Heart left ventricle (tissue), 16 donors: Measurements from ENCODE around the gene P2RY14. TPM values are rescaled to one million over a fixed set of nuclear protein-coding genes. Genes with fewer than 3 reads are reported as not detected.

ENCODE experiments used
- ATAC-seq, 4 donors: fragments of 200-7000 bp; cut with Tn5 transposase; one replicate each; pipeline ENCODE4 v1.9.1; 2020 to 2022; ENCODE audit warnings: moderate library complexity in 4 of 4, mild to moderate bottlenecking in 3 of 4, moderate number of reproducible peaks in 1 of 4
- DNase-seq, 5 donors: peaks; one replicate each; pipeline ENCODE4 v3.0.0-alpha.2; 2020
- H3K27ac ChIP-seq, 12 donors: fragments of 200-600 bp; sonication (generic) in 4 of 12; one replicate each; pipeline versions ENCODE4 v1.5.0 to v1.8.0; 2016 to 2022; ENCODE audit warnings: mild to moderate bottlenecking in 2 of 12
- H3K27me3 ChIP-seq, 9 donors: fragments of 200-600 bp; sonication (generic) in 2 of 9; one replicate each; pipeline versions ENCODE4 v1.5.1 to v1.8.0; 2016 to 2022; ENCODE audit warnings: mild to moderate bottlenecking in 3 of 9
- H3K36me3 ChIP-seq, 9 donors: fragments of 200-600 bp; sonication (generic) in 2 of 9; one replicate each; pipeline versions ENCODE4 v1.5.0 to v1.8.0; 2018 to 2022; ENCODE audit warnings: mild to moderate bottlenecking in 2 of 9
- H3K4me1 ChIP-seq, 12 donors: fragments of 200-600 bp; sonication (generic) in 4 of 12; one replicate each; pipeline versions ENCODE4 v1.5.0 to v1.8.0; 2016 to 2022; ENCODE audit warnings: mild to moderate bottlenecking in 3 of 12
- H3K4me3 ChIP-seq, 12 donors: fragments of 200-600 bp; sonication (generic) in 4 of 12; one replicate each; pipeline versions ENCODE4 v1.5.0 to v1.8.0; 2017 to 2022; ENCODE audit warnings: mild to moderate bottlenecking in 9 of 12, moderate library complexity in 4 of 12
- H3K9me3 ChIP-seq, 12 donors: fragments of 200-600 bp; sonication (generic) in 4 of 12; one replicate each; pipeline versions ENCODE4 v1.5.0 to v1.8.0; 2016 to 2022; ENCODE audit warnings: mild to moderate bottlenecking in 1 of 12
- POLR2A ChIP-seq, 2 donors: fragments of 450-650 bp; IDR thresholded peaks; one replicate each; pipeline ENCODE4 v1.6.1; 2017; ENCODE audit warnings: antibody characterized with exemption in 2 of 2, mild to moderate bottlenecking in 2 of 2, moderate library complexity in 2 of 2
- WGBS, 4 donors: extraction: QIAGEN DNeasy Blood & Tissue Kit in 2 of 4; methylation state at CpG; one replicate each; pipeline versions ENCODE4 v1.1.5 to v1.1.7; 2013 to 2018; 5-methylcytosine and 5-hydroxymethylcytosine counted together
- intact Hi-C, 10 donors: fragments of 100-400 bp; cut with DNase I; formaldehyde crosslinking; loops; one replicate each; pipeline versions ENCODE4 v1.11.1 to v1.14.2; 2022
- polyA plus RNA-seq, 2 donors: library from polyadenylated mRNA; stranded (reverse); fragments of 200-250 nt; gene quantifications; one replicate each; pipeline ENCODE4 v1.2.3, GENCODE V29; 2013
- total RNA-seq, 9 donors: library from RNA; depleted of rRNA in 2 of 9; stranded (reverse); fragments of >200 nt in 2 of 9; fragmentation: NEBNext Ultra II Directional in 3 of 9; extraction: Animal tissue kit (Norgen Biotek cat#: 25700) in 3 of 9; gene quantifications; one replicate each; pipeline versions ENCODE4 v1.1.0 to v1.2.4, GENCODE V29; 2016 to 2023
- TF ChIP-seq, protein P1 (sequence below), 12 donors: fragments of 200-600 bp; sonication (generic) in 4 of 12; IDR thresholded peaks; one replicate each; pipeline versions ENCODE4 v1.5.0 to v1.8.0; 2018 to 2022; ENCODE audit warnings: antibody characterized with exemption in 12 of 12, mild to moderate bottlenecking in 5 of 12
- donor health status: ischemic (EF 13 %, LVEDD 7.1; RV severe dilation, severe dysfunction).
- donor health status: healthy with polysubstance abuse.
- donor health status: DM: no; HTN: yes; CAD: no.
- donor health status: DM: no; HTN: no; CAD: no.
- donor health status: ischemic (EF 25% LVEDD 6.9; RV normal size, moderate dysfunction).
- donor health status: ischemic (EF 25% LVEDD 5.7; RV mildly dilated, moderate dysfunction).
- donor health status: healthy.
- donor health status: DM: yes; HTN: yes; CAD: no.
- donor health status: ischemic (EF 35%, LVEDD 5.7; RV mildly dilated, moderate dysfunction).
- donor health status: nonischemic (EF 11% LVEDD 7.7; RV severe dilation, severe dysfunction).
- donor health status: DM: yes; HTN: yes; CAD: no.
- donor health status: PGD.
- donor health status: ischemic (EF 29% LVEDD 5.4; RV normal size, mild dysfunction).
- donor health status: nonischemic (EF 23%, LVEDD 6.1; RV moderate dilation, normal function).

The P2RY14 gene
- total and polyA plus RNA-seq, 11 donors = 0.75 to 8.4 (median 3.2) TPM

DNA sequence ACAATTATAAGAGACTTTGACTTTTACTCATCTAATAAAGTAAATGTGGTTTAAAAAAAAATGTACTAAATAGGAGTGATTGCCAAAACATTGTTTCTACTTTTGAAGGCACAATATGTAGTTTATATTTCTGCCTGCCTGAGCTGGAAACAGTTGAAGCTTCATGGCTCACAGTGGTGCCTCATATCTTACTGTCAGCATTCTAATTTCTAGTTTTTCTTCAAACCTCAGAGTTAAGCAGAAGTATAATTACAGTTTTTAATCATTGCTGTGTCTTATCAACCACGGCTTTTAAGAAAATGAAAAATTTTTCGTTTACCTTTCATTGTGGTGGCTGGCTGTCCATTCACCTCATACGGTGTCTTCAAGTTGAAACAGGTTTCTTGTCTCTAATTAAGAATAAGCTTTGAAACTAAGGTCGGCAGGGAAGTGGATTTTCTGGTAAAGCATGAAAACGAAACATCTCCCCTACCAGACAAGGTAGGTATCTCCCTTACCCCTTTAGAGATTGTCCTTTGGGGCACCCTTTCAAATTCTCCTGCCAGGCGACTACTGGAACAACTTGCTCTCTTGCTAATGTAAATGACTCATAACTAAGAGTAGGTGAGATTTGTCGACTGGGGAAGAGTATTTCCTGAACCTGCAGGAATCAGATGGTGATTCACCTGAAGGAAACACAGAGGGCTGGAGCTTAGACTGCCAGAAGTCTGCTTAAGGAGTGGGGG is 38.1 kb upstream of the P2RY14 start, which contains the start of gene GPR87:
TSS of gene GPR87 (minus strand) at position 554 of the 725 bp plus-strand sequence. CDS start 16,720 bp downstream, outside the sequence.
- intact Hi-C loops = no loop called here
- Histone ChIP-seq H3K27ac (no peak within 1 kb of the TSS), H3K4me1 (peaks cover 0 to 18% (median 0%) of the 10 kb centered on the region in 12 donors), H3K4me3 (no peak within 1 kb of the TSS), H3K27me3 (no peaks in the 10 kb centered on the region), H3K36me3 (no peaks in the 10 kb centered on the region), H3K9me3 (no peaks in the 10 kb centered on the region)
- no peak for DNase-seq
- ATAC-seq = no peak
- TF ChIP-seq, protein P1, sequence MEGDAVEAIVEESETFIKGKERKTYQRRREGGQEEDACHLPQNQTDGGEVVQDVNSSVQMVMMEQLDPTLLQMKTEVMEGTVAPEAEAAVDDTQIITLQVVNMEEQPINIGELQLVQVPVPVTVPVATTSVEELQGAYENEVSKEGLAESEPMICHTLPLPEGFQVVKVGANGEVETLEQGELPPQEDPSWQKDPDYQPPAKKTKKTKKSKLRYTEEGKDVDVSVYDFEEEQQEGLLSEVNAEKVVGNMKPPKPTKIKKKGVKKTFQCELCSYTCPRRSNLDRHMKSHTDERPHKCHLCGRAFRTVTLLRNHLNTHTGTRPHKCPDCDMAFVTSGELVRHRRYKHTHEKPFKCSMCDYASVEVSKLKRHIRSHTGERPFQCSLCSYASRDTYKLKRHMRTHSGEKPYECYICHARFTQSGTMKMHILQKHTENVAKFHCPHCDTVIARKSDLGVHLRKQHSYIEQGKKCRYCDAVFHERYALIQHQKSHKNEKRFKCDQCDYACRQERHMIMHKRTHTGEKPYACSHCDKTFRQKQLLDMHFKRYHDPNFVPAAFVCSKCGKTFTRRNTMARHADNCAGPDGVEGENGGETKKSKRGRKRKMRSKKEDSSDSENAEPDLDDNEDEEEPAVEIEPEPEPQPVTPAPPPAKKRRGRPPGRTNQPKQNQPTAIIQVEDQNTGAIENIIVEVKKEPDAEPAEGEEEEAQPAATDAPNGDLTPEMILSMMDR (IDR thresholded peaks at IDR 0.05) = no peak
- TF ChIP-seq POLR2A (IDR thresholded peaks at IDR 0.05) = no peak
- 76 to 79% (median 77%) methylated on average over 7 of the region's 7 CpGs for WGBS, 4 donors

DNA sequence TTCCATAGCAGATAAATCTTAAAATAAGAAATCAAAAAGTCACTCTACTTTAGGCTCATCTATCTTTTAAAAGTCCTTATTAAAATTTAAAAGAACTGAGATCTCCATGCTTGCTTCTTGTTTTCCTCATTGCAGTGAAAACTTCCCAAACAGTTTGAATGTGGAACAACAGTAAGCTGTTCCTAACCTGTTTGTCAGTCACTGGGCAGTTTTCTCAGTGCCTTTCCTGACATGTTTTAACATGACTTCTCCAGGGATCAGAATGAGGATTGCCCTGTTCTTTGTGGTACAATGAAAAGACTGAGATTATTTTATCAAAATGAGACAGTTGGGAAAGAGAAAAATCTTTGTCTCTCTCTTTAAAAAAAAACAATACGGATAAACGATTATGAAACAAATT is 37.5 kb upstream of the P2RY14 start:
- ATAC-seq (no peak), DNase-seq (no peak)
- Histone ChIP-seq H3K36me3 (no peaks in the 10 kb centered on the region), H3K27ac (no peak overlapping the region), H3K4me3 (no peak overlapping the region), H3K4me1 (peaks cover 0 to 13% (median 0%) of the 10 kb centered on the region in 12 donors), H3K9me3 (no peaks in the 10 kb centered on the region), H3K27me3 (no peaks in the 10 kb centered on the region)
- 86 to 94% (median 91%) methylated on average over 2 of the region's 2 CpGs for WGBS, 4 donors
- no peak for TF ChIP-seq POLR2A (IDR thresholded peaks at IDR 0.05)
- TF ChIP-seq, protein P1 (IDR thresholded peaks at IDR 0.05) = no peak
- intact Hi-C loops = no loop called here

DNA sequence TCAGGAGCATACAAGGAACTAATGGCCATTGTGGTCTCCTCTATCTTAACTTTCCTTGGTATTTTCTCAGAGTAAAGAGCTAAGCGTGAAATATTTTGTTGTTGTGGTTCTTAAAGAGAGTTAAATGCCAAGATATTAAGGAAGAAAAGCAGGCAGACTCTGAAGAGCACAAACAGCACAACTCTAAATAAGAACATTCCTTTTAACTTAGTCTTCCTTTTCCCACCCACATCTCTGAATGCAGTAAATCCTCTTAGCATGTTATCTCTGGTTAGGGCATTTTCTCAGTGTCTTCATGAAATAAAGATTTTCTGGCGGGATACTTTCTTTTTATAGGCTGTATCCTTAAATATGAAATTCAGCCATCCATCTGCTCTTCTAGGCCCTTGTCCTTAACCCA is 36.8 kb upstream of the P2RY14 start:
- Histone ChIP-seq H3K27ac (no peak overlapping the region), H3K4me1 (peaks cover 0 to 11% (median 0%) of the 10 kb centered on the region in 12 donors), H3K9me3 (no peaks in the 10 kb centered on the region), H3K27me3 (no peaks in the 10 kb centered on the region), H3K4me3 (no peak overlapping the region), H3K36me3 (no peaks in the 10 kb centered on the region)
- TF ChIP-seq, protein P1 (IDR thresholded peaks at IDR 0.05) = no peak
- TF ChIP-seq POLR2A (IDR thresholded peaks at IDR 0.05) = no peak
- ATAC-seq (no peak), DNase-seq (no peak)
- intact Hi-C loops = no loop called here
- WGBS, 4 donors = 83 to 92% (median 86%) methylated on average over 2 of the region's 2 CpGs

DNA sequence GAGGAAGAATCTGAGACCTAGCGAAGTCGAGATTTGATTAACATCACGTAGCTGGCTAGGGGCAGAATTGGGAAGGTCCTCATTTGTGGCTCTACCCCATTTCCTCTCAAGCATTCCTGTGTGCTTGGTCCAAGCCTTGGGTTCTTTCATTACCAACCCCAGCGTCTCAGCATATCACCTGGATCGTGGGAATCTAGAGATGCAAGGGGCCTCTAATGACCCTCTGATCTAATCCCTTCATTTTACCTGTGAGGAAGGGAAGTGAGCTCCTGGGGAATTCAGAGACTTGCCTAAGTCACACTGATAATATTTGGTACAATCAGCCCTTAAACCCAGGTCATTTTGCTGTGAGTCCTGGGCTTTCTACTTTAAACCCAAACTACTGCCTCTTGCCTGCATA is 36.3 kb upstream of the P2RY14 start:
- 92 to 94% (median 94%) methylated on average over 5 of the region's 5 CpGs for WGBS, 4 donors
- no peaks in the 10 kb centered on the region for H3K9me3 ChIP-seq
- no peak for TF ChIP-seq POLR2A (IDR thresholded peaks at IDR 0.05)
- TF ChIP-seq, protein P1 (IDR thresholded peaks at IDR 0.05) = no peak
- no peaks in the 10 kb centered on the region for H3K27me3 ChIP-seq
- no peak for ATAC-seq
- peaks cover 0 to 11% (median 0%) of the 10 kb centered on the region in 12 donors for H3K4me1 ChIP-seq
- no peak overlapping the region for H3K4me3 ChIP-seq
- DNase-seq = no peak
- intact Hi-C loops = no loop called here
- H3K27ac ChIP-seq = no peak overlapping the region
- no peaks in the 10 kb centered on the region for H3K36me3 ChIP-seq
